Measurements from ENCODE around the gene PLCB4. TPM values are rescaled to one million over a fixed set of nuclear protein-coding genes. Genes with fewer than 3 reads are reported as not detected.

Gene PLCB4
- polyA plus RNA-seq, 1 experiment, result 18.6 TPM

GRCh38 chr20:9409352-9409751 lies 340.5 kb downstream of the PLCB4 start:
- POLR2A ChIA-PET, result interaction anchor here (0.7 to 1.3 kb wide), 2 partner anchors 201 to 866 kb away, joined by 3 to 5 read pairs; no protein-coding TSS in a partner anchor
- no peak overlapping the region for H3K4me3 ChIP-seq (ENCODE audit: low read depth, low read length)
- no peaks in the 10 kb centered on the region for H3K9me3 ChIP-seq (ENCODE audit: control insufficient read depth, insufficient read depth, low read length)
- H3K27ac ChIP-seq (ENCODE audit: low read depth, low read length), result no peak overlapping the region
- H3K27me3 ChIP-seq (ENCODE audit: control insufficient read depth, insufficient read depth, low read length), result no peaks in the 10 kb centered on the region
- CTCF ChIA-PET, result interaction anchor here (0.6 to 7.6 kb wide), 15 partner anchors 7 to 656 kb away, joined by 3 to 606 read pairs (median 5); no protein-coding TSS in a partner anchor
- TF ChIP-seq, protein P1, sequence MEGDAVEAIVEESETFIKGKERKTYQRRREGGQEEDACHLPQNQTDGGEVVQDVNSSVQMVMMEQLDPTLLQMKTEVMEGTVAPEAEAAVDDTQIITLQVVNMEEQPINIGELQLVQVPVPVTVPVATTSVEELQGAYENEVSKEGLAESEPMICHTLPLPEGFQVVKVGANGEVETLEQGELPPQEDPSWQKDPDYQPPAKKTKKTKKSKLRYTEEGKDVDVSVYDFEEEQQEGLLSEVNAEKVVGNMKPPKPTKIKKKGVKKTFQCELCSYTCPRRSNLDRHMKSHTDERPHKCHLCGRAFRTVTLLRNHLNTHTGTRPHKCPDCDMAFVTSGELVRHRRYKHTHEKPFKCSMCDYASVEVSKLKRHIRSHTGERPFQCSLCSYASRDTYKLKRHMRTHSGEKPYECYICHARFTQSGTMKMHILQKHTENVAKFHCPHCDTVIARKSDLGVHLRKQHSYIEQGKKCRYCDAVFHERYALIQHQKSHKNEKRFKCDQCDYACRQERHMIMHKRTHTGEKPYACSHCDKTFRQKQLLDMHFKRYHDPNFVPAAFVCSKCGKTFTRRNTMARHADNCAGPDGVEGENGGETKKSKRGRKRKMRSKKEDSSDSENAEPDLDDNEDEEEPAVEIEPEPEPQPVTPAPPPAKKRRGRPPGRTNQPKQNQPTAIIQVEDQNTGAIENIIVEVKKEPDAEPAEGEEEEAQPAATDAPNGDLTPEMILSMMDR (IDR thresholded peaks at IDR 0.05; ENCODE audit: low read depth, low read length), result no peak
- DNase-seq (ENCODE audit: low read depth, low spot score), result no peak

DNA sequence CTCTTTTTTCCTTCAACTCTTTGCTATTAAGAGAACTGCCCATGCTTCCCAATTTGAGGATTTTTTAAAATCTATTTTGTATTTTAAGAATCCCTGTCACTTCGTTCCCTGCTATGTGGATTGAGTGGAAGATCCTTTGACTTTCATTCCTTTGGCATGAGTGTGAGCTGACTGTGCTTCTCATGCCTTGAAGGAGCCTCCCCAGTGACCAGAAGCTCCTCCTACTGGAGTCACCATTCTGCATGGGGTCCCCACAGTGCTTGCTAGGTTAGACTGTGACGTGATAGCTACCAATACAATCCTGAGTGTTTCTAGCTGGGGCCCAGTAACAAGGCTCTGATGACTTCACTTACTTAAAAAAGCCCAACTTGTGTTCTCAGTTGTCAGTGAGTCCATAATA lies 341.1 kb downstream of the PLCB4 start:
- DNase-seq (ENCODE audit: low read depth, low spot score), result peak; percentile 21
- CTCF ChIA-PET, result interaction anchor here (0.5 to 7.6 kb wide), 9 partner anchors 11 to 1473 kb away, joined by 3 to 606 read pairs (median 5); no protein-coding TSS in a partner anchor
- Histone ChIP-seq H3K27ac (ENCODE audit: low read depth, low read length) (no peak overlapping the region), H3K27me3 (ENCODE audit: control insufficient read depth, insufficient read depth, low read length) (no peaks in the 10 kb centered on the region), H3K4me3 (ENCODE audit: low read depth, low read length) (no peak overlapping the region), H3K9me3 (ENCODE audit: control insufficient read depth, insufficient read depth, low read length) (no peaks in the 10 kb centered on the region)
- POLR2A ChIA-PET, result no interaction called here
- TF ChIP-seq, protein P1 (IDR thresholded peaks at IDR 0.05; ENCODE audit: low read depth, low read length), result no peak; the same call in 1 of the 2 replicates

DNA sequence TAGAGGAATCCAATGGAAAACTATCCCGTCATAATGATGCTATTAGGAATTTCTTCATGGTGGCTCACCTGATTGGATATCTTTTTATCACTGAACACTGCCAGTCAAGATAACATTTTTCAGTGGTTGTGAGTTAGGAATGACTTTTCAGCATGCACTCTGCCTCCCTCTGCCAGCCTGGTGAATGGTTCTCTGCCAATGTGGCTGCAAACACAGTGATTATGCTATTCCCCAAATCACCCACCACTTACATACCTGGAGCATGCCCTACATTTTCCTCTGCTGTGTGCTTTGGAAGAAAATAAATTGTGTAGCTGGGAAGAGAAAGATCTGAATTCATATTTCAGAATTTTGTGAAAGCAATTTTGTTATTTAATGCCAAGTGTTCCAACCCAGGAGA lies 342.9 kb downstream of the PLCB4 start:
- no peaks in the 10 kb centered on the region for H3K9me3 ChIP-seq (ENCODE audit: control insufficient read depth, insufficient read depth, low read length)
- ChIA-PET CTCF (interaction anchor here (7.6 kb wide), 1 partner anchor 199 kb away, joined by 606 read pairs; no protein-coding TSS in a partner anchor), POLR2A (no interaction called here)
- TF ChIP-seq, protein P1 (IDR thresholded peaks at IDR 0.05; ENCODE audit: low read depth, low read length), result no peak
- DNase-seq (ENCODE audit: low read depth, low spot score), result no peak
- no peaks in the 10 kb centered on the region for H3K27me3 ChIP-seq (ENCODE audit: control insufficient read depth, insufficient read depth, low read length)
- no peak overlapping the region for H3K27ac ChIP-seq (ENCODE audit: low read depth, low read length)
- H3K4me3 ChIP-seq (ENCODE audit: low read depth, low read length), result no peak overlapping the region

GRCh38 chr20:9412309-9412708 lies 343.4 kb downstream of the PLCB4 start:
- H3K27me3 ChIP-seq (ENCODE audit: control insufficient read depth, insufficient read depth, low read length), result no peaks in the 10 kb centered on the region
- no peak for DNase-seq (ENCODE audit: low read depth, low spot score)
- H3K4me3 ChIP-seq (ENCODE audit: low read depth, low read length), result no peak overlapping the region
- CTCF ChIA-PET, result interaction anchor here (2.2 kb wide), 1 partner anchor 198 kb away, joined by 8 read pairs; no protein-coding TSS in a partner anchor
- no peak overlapping the region for H3K27ac ChIP-seq (ENCODE audit: low read depth, low read length)
- POLR2A ChIA-PET, result no interaction called here
- TF ChIP-seq, protein P1 (IDR thresholded peaks at IDR 0.05; ENCODE audit: low read depth, low read length), result no peak
- H3K9me3 ChIP-seq (ENCODE audit: control insufficient read depth, insufficient read depth, low read length), result no peaks in the 10 kb centered on the region

GRCh38 chr20:9413001-9413400 lies 344.1 kb downstream of the PLCB4 start:
- CTCF ChIA-PET, result interaction anchor here (2.2 kb wide), 1 partner anchor 197 kb away, joined by 8 read pairs; no protein-coding TSS in a partner anchor
- H3K9me3 ChIP-seq (ENCODE audit: control insufficient read depth, insufficient read depth, low read length), result no peaks in the 10 kb centered on the region
- H3K27me3 ChIP-seq (ENCODE audit: control insufficient read depth, insufficient read depth, low read length), result no peaks in the 10 kb centered on the region
- no peak overlapping the region for H3K4me3 ChIP-seq (ENCODE audit: low read depth, low read length)
- TF ChIP-seq, protein P1 (IDR thresholded peaks at IDR 0.05; ENCODE audit: low read depth, low read length), result no peak
- no peak for DNase-seq (ENCODE audit: low read depth, low spot score)
- no peak overlapping the region for H3K27ac ChIP-seq (ENCODE audit: low read depth, low read length)
- POLR2A ChIA-PET, result interaction anchor here (0.6 kb wide), 1 partner anchor 1026 kb away, joined by 6 read pairs; no protein-coding TSS in a partner anchor

All from AG04450 (cell line).